Endothelial cell (in vitro differentiated cells): ENCODE measurements around the gene SDS. TPM values are rescaled to one million over a fixed set of nuclear protein-coding genes. Genes with fewer than 3 reads are reported as not detected.

ENCODE experiments used
- DNase-seq: peaks from one replicate; pipeline ENCODE4 v3.0.0; 2021; ENCODE audit warnings: low spot score
- H3K27ac Mint-ChIP-seq: one replicate; pipeline ENCODE4 v1.8.0; 2021; ENCODE audit warnings: mixed read lengths, inconsistent platforms; ENCODE audit not compliant: unreplicated experiment
- H3K27me3 Mint-ChIP-seq: one replicate; pipeline ENCODE4 v1.8.0; 2021; ENCODE audit warnings: mild to moderate bottlenecking, moderate library complexity, mixed read lengths, inconsistent platforms; ENCODE audit not compliant: unreplicated experiment
- H3K36me3 Mint-ChIP-seq: one replicate; pipeline ENCODE4 v1.8.0; 2021; ENCODE audit warnings: mild to moderate bottlenecking, low read depth, mixed read lengths, inconsistent platforms; ENCODE audit not compliant: unreplicated experiment
- H3K4me1 Mint-ChIP-seq: one replicate; pipeline ENCODE4 v1.8.0; 2021; ENCODE audit warnings: mild to moderate bottlenecking, mixed read lengths, inconsistent platforms; ENCODE audit not compliant: unreplicated experiment
- H3K4me3 Mint-ChIP-seq: one replicate; pipeline ENCODE4 v1.8.0; 2021; ENCODE audit warnings: mild to moderate bottlenecking, mixed read lengths, inconsistent platforms; ENCODE audit not compliant: unreplicated experiment
- H3K9me3 Mint-ChIP-seq: one replicate; pipeline ENCODE4 v1.8.0; 2021; ENCODE audit warnings: mixed read lengths, inconsistent platforms; ENCODE audit not compliant: unreplicated experiment
- CTCF ChIP-seq: fragments of 200-600 bp; sonication (generic); IDR thresholded peaks from one replicate; pipeline ENCODE4 v1.5.0; 2021; ENCODE audit warnings: antibody characterized with exemption; ENCODE audit not compliant: unreplicated experiment
- total RNA-seq: library from RNA; stranded (reverse); fragmentation: NEBNext Ultra II Directional; extraction: Animal tissue kit (Norgen Biotek cat#: 25700); gene quantifications from one replicate; pipeline ENCODE4 v1.2.1, GENCODE V29; 2021; ENCODE audit not compliant: unreplicated experiment

SDS gene
- total RNA-seq, 1 donor from 2014 or later: not detected

GRCh38 chr12:113347892-113348291 is 55.8 kb downstream of the SDS start:
- Mint-ChIP-seq H3K4me1 (no peaks in the 10 kb centered on the region), H3K4me3 (no peak overlapping the region), H3K36me3 (no peaks in the 10 kb centered on the region), H3K27me3 (peaks cover 6% of the 10 kb centered on the region), H3K27ac (no peak overlapping the region), H3K9me3 (no peaks in the 10 kb centered on the region)
- no peak for TF ChIP-seq CTCF
- DNase-seq: no peak

GRCh38 chr12:113347107-113347506 is 56.6 kb downstream of the SDS start:
- H3K27ac Mint-ChIP-seq: no peak overlapping the region

GRCh38 chr12:113346353-113346752 is 57.3 kb downstream of the SDS start:
- no peaks in the 10 kb centered on the region for H3K9me3 Mint-ChIP-seq
- no peak for TF ChIP-seq CTCF
- no peak overlapping the region for H3K27ac Mint-ChIP-seq
- no peak for DNase-seq
- peaks cover 6% of the 10 kb centered on the region for H3K27me3 Mint-ChIP-seq
- no peaks in the 10 kb centered on the region for H3K36me3 Mint-ChIP-seq
- H3K4me1 Mint-ChIP-seq: no peaks in the 10 kb centered on the region
- H3K4me3 Mint-ChIP-seq: no peak overlapping the region

More at GRCh38 chr12:113347107-113347506, 56.6 kb downstream of the SDS start:
- no peaks in the 10 kb centered on the region for H3K36me3 Mint-ChIP-seq
- TF ChIP-seq CTCF: no peak
- no peaks in the 10 kb centered on the region for H3K4me1 Mint-ChIP-seq
- DNase-seq: no peak
- no peak overlapping the region for H3K4me3 Mint-ChIP-seq
- peaks cover 6% of the 10 kb centered on the region for H3K27me3 Mint-ChIP-seq
- H3K9me3 Mint-ChIP-seq: no peaks in the 10 kb centered on the region

- no peaks in the 10 kb centered on the region for H3K4me1 Mint-ChIP-seq
- H3K27ac Mint-ChIP-seq: no peak overlapping the region
- no peaks in the 10 kb centered on the region for H3K9me3 Mint-ChIP-seq
- no peak overlapping the region for H3K4me3 Mint-ChIP-seq
- no peak for DNase-seq
- peaks cover 6% of the 10 kb centered on the region for H3K27me3 Mint-ChIP-seq
- no peak for TF ChIP-seq CTCF
- H3K36me3 Mint-ChIP-seq: no peaks in the 10 kb centered on the region
Observed at GRCh38 chr12:113345318-113345717, 58.4 kb downstream of the SDS start.

Other genes starting within 250 kb of the SDS start
- 47.5 TPM for gene DDX54, start 218.4 kb downstream of the SDS start, total RNA-seq
- 11.7 TPM for gene RITA1, start 218.2 kb downstream of the SDS start, total RNA-seq
- gene TPCN1, start 182.4 kb downstream of the SDS start, total RNA-seq: 8.4 TPM
- 44.6 TPM for gene SLC8B1, start 68.8 kb downstream of the SDS start, total RNA-seq
- gene PLBD2, start 45.3 kb downstream of the SDS start, total RNA-seq: 26.6 TPM
- gene SDSL, start 18.5 kb upstream of the SDS start, total RNA-seq: 1.3 TPM
- not detected for gene LHX5, start 68.0 kb upstream of the SDS start, total RNA-seq